Cardiac fibroblast (primary cell): ENCODE measurements around the gene APOD.
"Not testable (repeated sequence)": the region's sequence is repeated elsewhere in the genome, so short reads cannot be mapped to it uniquely, and the experiment has no call there.

Experiments used
- DNase-seq, 2 donors: peaks; one replicate each; pipeline versions ENCODE4 v3.0.0 to v3.0.0-alpha.2; 2010; ENCODE audit warnings: low read depth in 2 of 2
- H3K4me3 ChIP-seq, 2 donors: replicated peaks in 1 of 2; 1 replicate in 1 of 2; 2 replicates in 1 of 2; pipeline ENCODE4 v1.5.1; 2011; ENCODE audit warnings: low read depth in 2 of 2, low read length in 2 of 2, mild to moderate bottlenecking in 2 of 2, moderate library complexity in 1 of 2
- TF ChIP-seq, protein P1 (sequence below): IDR thresholded peaks from one replicate; pipeline ENCODE4 v1.5.1; 2011; ENCODE audit warnings: low read depth, mild to moderate bottlenecking, low read length, inconsistent platforms

The APOD gene

DNA sequence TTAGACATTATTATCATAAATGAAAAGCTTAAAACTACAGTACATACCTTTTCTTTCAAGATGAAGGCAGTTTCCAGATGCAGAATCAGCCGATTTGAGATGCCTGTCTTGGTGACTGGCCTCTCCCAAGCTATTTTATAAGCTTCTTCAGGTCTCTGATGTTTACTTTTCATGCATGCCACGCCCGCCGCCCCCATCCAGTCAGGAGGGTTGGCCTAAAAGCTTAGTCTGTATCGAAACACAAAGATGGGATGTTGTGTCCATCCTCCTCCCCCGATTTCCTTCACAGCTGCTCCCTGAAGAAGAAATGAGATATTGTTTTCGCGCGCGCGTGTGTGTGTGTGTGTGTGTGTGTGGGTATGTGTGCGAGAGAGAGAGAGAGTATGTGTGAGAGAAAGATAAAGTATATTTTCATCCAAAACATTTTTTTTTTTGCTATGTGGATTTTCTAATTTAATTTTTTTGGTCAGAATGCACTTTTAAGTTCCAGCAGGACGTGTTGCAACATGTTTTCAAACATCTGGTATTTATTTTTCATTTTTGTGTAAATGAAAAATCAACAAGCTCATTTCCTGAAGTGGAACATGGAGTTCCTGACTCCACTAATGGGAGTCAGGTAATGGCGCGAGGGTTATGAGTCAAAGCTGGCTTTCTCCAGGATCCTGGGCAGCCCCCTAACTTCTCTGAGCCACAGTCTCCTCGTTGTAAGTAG is at the start of gene APOD:
TSS of gene APOD (minus strand) at position 110 of the 712 bp plus-strand sequence. CDS start 4,479 bp downstream, outside the sequence.
- TF ChIP-seq, protein P1, sequence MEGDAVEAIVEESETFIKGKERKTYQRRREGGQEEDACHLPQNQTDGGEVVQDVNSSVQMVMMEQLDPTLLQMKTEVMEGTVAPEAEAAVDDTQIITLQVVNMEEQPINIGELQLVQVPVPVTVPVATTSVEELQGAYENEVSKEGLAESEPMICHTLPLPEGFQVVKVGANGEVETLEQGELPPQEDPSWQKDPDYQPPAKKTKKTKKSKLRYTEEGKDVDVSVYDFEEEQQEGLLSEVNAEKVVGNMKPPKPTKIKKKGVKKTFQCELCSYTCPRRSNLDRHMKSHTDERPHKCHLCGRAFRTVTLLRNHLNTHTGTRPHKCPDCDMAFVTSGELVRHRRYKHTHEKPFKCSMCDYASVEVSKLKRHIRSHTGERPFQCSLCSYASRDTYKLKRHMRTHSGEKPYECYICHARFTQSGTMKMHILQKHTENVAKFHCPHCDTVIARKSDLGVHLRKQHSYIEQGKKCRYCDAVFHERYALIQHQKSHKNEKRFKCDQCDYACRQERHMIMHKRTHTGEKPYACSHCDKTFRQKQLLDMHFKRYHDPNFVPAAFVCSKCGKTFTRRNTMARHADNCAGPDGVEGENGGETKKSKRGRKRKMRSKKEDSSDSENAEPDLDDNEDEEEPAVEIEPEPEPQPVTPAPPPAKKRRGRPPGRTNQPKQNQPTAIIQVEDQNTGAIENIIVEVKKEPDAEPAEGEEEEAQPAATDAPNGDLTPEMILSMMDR, result no peak
- DNase-seq, result peak; percentile 75 to 82
- H3K4me3 ChIP-seq, result peak within 1 kb of the TSS in 1 of 2 donors; percentile 37

DNA sequence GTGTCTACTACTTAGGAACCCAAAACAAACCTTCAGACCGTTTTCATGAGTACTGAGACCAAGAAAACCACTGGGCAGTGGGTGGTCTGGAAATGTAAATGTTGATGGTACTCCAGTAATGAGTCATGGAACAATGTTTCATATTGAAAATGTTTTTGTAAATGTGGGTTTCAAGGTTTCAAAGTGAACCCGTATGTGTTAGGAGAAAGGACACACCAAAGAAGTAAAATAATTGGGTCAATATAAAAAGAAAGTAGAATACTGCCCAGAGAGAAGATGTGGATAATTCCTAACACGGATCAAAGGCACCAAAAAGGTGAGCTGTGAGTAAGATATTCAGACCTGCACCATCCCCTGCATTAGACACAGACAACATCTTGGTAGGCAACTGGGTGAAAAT is 49.6 kb upstream of the APOD start:
- H3K4me3 ChIP-seq, DNase-seq: not testable (repeated sequence)

DNA sequence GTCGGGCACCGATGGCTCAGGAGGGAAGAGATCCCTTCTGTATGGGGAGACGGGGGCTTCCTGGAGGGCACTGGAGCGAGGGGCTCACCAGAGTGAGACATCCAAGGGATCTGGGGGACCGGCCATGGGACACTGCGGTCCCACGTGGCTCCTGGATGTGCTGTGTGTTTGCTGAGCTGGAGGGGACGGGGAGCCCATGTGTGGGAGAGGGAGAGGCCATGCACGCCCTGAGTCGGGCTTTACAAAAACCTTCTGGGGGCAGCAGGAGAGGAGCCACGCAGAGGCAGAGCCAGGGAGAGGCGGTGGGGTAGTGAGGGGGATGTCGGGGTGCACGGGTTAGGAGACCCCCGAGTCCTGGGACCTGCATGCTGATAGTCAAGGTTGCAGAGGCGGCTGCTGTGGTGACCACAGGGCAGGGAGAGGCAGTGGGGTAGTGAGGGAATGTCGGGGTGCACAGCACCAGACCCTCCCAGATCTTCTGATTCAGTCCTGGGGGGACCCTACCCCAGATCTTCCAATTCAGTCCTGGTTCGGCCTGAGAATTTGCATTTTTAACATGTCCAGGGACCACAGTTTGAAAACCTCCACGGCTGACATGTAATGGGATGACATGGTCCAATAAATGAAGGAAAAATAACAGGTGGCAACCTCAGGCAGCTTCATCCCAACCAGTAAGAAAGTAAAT is 48.9 kb upstream of the APOD start:
- H3K4me3 ChIP-seq, DNase-seq: not testable (repeated sequence)

DNA sequence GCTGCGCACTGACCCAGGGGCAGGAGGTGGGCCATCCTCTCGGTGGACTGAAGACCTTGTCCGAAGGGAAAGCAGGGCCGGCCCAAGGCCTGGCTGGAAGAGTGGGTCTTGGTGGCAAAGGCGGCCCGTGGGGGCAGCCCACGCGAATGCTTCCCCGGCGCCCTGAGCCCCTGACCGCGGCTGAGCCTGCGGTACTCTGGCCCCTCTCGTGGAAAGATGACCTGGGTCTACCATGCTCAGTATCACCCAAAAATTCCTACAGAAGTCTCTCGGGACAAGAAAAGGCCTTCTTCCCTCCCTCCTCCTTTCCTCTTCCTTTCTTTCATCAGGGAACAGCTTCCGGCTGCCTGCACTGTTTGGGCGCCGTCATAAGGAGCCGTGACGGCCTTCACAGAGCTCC is 48.3 kb upstream of the APOD start:
- H3K4me3 ChIP-seq, DNase-seq: not testable (repeated sequence)

DNA sequence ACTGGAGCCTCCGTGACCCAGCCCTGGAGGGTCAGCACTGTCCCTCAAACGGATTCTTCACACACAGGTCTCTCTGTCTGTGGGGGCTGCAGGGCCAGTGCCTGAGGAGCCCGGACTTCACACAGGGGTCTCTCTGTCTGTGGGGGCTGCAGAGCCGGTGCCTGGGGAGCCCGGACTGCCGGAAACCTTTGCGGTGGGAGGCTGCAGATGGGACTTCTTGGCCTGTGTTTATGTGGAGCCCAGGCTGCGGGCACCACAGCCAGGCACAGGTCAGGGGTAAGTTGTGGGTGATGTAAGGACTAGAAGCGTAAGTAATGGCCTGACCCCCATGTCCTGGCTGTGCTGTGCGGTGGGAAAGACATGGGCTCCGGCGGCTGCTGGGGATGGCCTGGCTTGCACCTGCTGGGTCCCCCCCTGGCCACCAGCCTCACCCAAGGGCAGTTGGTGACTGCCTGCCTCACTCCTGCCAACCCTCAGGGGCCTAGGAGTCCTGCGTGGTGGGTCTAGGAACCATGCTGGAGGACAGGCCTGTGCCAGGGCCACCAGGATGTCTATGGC is 47.3 kb upstream of the APOD start:
- not testable (repeated sequence) for H3K4me3 ChIP-seq, DNase-seq

DNA sequence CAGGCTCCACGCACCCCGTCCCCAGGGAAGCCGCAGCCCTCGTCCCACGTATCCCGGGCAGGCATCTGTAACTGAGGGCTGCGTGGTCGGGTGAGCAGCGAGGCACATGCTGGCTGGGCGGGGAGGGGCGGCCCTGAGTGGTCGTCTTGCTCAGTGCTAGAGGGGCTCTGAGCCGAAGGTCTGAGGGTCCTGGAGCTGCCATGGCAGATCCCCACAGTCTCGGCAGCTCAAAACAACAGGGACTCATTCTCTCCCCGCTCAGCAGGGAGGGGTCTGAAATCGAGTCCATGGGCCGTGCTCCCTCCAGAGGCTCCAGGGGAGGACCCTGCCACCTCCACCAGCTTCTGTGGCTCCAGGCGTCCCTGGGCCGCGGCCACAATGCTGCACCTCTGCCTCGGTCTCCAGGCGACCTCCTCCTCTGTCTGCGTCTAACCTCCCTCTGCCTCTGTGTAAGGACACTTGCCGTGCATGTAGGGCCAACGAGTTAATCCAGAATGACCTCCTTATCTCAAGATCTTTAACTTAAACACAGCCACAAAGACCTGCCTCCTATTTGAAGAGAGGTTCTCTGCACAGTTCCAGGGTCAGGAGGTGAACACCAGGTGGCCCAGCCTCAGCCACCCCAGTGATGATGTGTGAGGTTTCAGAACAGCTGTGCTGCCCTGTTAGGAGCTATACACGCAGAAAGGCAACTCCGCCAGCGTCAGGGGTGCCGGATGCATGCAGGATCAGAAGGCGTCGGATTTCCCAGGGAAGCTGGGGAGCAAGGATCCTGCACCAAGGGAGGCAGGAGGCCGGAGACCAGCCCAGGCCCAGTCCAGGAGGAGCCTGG is 46.6 kb upstream of the APOD start:
- H3K4me3 ChIP-seq, DNase-seq: not testable (repeated sequence)

DNA sequence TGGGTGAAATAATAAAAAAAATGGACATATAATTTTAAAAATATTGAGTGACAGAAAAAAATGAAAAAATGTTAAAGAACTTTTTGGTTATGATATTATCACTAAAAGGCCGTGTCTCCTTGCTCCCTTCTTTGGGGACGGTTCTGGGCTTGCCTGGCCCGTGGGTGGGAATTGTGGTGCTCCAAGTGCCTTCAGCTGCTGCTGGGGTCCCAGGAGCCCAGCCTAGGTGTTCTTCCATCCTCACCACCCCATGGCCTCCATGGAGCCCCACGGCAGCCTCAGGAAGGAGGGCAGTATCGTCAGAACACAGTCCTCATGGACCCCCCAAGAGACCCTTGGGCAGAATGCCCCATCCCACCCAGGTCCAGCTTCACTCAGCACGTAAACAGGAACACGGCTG is 45.9 kb upstream of the APOD start:
- DNase-seq, H3K4me3 ChIP-seq: not testable (repeated sequence)

DNA sequence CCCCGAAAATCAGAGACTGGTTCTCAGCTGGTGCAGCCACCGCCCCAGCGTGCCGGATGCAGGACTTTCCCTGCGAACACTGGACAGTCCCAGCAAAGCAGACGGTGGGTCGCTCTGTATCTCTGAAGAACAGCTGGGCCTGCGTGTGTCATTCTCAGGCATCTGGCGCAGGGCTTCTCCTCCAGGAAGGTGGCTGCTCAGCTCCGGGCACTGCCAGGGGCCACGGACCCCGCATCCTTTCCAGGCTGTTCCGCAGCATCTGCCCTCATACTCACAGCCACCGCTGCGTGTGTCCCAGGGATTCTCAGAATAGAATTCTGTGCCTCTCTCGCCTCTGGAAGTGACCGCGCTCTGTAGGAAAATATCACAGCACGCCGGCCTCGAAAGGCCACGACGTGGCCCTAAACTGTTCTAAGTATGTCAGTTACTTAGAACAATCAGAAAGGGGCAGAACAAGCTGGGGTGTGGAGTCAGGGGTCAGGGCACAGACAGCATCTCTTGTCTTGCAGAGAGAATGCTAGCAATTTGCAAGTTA is 44.7 kb upstream of the APOD start:
- not testable (repeated sequence) for DNase-seq

DNA sequence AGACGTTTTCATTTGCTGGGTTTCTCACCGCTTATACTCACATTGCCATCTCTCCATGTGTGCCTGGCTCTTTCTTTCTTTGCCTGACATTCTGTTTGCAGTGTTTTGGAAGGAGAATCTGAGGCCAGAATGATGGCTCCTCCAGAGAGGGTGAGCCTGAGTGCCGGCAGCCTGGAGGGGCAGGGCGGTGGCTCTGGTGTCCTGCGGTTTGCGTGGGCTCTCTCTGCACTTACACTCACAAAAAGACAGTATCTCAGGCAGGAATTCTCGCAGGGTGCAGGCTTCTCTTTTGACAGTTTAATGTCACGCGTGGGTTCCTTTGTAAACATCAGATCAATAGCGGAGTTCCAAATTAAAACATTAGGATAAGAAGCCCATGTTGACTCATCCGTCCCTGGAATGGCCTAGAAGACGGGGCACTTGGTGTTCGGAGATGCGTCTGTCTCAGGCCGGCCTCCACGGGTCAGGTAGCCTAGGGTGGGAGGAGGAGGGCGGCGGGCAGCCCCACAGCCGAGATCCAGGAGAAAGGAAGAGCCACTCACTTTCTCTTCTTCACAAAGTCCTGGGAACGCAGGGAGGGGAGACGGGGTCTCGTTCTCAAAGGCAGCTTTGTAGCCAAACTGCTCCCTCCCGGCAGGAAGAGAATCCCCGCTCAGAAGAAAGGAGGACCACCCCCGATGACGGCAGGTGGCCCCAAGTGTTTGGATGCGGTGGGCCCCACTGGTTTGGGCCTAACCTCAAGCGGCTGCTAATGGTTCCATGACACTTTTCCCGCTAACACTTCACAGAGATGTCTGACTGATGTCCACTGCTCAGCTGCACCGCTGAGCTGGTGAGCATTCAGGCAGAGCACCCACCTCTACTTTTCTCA is 44.0 kb upstream of the APOD start:
- DNase-seq, H3K4me3 ChIP-seq: not testable (repeated sequence)

More for the DNA sequence above, 44.7 kb upstream of the APOD start:
- H3K4me3 ChIP-seq, result not testable (repeated sequence)

DNA sequence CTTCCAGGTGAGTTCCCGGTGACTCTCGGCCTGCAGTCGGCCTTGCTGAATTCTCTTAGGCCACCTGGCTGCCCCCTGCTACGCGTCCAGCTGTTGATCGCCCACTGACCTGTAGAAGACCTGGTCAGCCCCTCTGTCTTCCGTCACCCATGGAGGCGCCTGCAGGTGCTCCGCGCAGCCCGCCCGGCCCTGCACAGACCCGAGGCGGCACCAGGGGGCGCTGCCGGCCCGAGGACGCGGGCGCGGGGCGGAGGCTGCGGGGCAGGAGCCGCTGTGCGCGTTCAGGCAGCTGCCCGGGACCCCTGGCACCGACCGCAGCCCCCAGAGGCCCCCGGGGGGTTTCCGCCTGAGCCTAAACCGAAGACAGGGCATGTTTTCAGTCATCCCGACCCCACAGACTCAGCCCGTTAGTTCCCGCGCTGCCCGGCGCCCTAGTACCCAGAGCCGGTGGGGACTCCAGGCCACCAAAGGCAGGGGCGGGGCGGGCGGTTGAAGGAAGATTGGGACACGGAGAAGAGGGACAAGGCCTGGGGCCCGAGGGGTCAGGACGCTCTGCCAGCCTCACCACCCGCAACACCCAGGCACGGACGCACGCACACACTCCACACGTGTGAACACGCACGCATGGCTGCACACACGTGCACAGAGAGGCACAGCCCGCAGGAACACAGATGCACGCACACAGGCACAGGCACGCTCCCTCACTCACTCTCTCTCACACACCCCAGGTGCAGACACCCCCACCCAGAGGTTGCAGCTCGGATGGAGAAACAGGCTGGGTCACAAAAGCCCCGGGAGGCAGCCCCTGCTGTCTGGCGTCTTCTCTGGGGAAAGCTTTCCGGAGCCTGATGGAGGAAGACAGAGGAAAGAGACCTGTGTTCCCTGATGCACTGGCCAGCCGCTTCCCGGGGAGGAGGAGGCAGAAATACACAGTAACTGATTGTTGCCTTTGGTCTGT is 41.1 kb upstream of the APOD start:
- H3K4me3 ChIP-seq, DNase-seq: not testable (repeated sequence)

DNA sequence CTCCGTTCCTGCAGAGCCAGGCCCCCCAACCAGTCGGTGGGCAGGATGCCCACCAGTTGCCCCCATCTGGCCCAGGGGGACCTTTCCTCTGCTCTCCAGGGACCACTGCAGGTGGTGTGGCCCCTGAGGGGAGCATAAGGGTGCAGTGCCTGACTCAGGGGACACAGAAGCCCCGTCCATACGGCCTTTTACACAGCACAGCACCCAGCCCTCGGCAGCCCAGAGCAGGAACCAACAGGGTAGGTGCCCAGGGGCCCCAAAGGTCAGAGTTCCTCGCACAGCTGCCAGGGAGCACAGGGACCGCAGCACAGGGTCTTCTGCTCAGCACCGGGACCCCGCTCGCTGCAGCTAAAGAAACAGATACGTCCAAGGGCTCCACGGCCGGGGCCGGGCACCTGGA is 40.4 kb upstream of the APOD start:
- not testable (repeated sequence) for DNase-seq, H3K4me3 ChIP-seq

DNA sequence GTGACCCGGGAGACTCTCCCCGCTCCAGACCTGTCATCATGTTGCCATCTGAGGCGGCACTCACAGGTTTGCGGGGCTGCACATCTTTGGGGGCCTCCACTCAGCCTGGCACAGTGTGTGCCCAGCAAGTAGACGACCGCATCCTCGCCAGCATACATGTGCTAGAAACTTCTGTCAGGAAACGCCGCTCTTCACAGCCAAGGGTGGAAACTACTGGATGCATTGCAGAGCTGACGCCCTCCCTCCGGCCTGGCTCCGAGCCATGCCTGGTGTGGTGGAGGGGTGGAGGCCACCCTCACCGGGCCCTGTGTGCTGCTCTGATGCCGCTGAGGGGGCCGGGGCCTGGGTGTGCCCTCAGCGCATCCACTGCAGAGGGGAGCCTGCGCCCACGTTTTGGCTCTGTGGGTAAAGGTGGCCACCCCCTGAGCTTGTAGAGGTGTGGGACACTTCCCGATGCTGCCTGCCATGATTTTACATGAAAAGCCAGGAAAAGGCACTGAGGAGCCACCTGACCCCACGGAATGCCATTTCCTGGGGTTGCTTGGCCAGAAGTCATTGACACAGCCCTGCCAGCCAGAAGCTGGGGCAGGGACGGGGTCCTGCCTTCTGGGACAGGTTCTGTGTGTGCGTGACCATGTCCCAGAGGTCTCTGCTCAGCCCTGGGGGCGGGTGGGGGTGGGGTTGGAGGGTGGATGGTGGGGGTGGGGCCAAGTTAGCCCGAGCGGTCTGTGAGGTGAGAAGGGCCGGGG is 39.7 kb upstream of the APOD start:
- H3K4me3 ChIP-seq, DNase-seq: not testable (repeated sequence)

DNA sequence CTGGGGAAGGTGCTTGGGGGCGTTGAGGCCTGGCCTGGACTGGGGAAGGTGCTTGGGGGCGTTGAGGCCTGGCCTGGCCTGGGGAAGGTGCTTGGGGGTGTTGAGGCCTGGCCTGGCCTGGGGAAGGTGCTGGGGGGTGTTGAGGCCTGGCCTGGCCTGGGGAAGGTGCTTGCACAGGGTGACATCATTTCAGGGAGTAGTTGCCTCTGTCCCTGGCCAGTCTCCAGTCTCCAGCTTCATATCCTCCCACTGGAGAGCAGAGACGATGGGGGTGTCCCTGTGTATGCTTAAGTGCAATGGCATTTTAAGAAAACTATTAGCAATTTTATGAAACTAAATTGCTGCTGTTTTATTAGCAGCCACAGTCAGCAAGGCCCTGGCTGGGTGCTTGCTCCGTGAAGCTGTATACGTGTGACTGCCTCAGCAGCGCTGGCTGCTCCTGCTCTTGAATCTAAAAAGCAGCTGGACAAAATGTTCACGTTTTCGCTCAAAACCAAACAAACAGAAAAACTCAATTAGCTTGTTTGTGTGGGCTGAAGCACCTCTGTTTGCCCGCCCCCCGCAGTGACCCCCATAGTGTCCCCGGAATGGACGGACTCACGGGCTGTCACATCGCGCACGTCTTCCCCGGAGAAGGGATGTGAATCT is 38.9 kb upstream of the APOD start:
- not testable (repeated sequence) for DNase-seq, H3K4me3 ChIP-seq

DNA sequence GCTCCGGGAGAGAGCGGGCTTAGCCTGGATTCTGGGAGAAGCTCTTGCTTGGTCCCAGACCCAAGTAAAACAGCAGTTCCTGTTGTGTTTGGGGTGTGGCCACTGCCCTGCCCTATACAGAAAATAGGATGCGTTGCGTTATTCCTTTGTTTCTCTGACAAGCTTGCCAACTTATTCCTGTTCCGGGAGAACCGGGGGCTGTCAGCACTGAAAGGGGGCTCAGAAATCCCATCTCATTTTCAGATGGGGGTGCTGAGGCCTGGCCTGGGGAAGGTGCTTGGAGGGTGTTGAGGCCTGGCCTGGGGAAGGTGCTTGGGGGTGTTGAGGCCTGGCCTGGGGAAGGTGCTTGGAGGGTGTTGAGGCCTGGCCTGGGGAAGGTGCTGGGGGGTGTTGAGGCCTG is 38.3 kb upstream of the APOD start:
- H3K4me3 ChIP-seq, DNase-seq: not testable (repeated sequence)
